ENCODE results near the gene MECP2. TPM values are rescaled to one million over a fixed set of nuclear protein-coding genes. Genes with fewer than 3 reads are reported as not detected.
A peak's percentile ranks its signal among the peaks of the same experiment; 100 is the strongest.

Gene MECP2
- total RNA-seq, 2 experiments from 2014 or later: 50.9 to 53.1 TPM

- no peak overlapping the region for H3K4me3 Mint-ChIP-seq
- H3K4me1 Mint-ChIP-seq: peaks cover 63% of the 10 kb centered on the region
- no peaks in the 10 kb centered on the region for H3K9me3 Mint-ChIP-seq
- H3K27ac Mint-ChIP-seq: peak overlapping the region; percentile 82
- H3K27me3 Mint-ChIP-seq: no peaks in the 10 kb centered on the region
- peaks cover 20% of the 10 kb centered on the region for H3K36me3 Mint-ChIP-seq
- DNase-seq: no peak
These were observed 38.3 kb downstream of the MECP2 start for GRCh38 chrX:154059231-154059630.

- Mint-ChIP-seq H3K36me3 (peaks cover 20% of the 10 kb centered on the region), H3K27ac (peak overlapping the region; percentile 82), H3K4me1 (peaks cover 56% of the 10 kb centered on the region)
These were observed 39.1 kb downstream of the MECP2 start for GRCh38 chrX:154058214-154058997.

DNA sequence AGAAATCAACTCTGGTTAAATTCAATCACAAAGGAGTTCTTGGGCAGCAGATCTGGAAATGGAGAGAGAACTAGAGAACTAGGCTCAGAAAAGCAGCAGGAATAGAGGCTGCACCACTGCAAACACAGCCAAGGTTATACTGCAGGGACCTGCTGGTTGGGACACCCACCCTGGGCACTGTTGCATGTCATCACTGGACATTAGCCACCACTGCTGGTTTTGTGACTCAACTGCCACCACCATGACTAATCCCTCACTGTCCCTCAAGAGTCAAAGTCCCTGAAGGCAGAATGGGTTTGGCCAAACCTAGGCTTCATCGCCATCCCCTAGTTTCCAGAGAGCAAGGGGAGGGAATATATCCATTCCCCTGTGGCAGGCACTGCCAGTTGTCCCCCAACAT lies 39.7 kb downstream of the MECP2 start:
- Mint-ChIP-seq H3K27ac (peak overlapping the region; percentile 82), H3K9me3 (no peaks in the 10 kb centered on the region), H3K4me3 (no peak overlapping the region), H3K4me1 (peaks cover 52% of the 10 kb centered on the region), H3K36me3 (peaks cover 20% of the 10 kb centered on the region), H3K27me3 (no peaks in the 10 kb centered on the region)
- DNase-seq: no peak

More at GRCh38 chrX:154058214-154058997, 39.1 kb downstream of the MECP2 start:
- no peaks in the 10 kb centered on the region for H3K9me3 Mint-ChIP-seq
- no peak overlapping the region for H3K4me3 Mint-ChIP-seq
- DNase-seq: no peak
- H3K27me3 Mint-ChIP-seq: no peaks in the 10 kb centered on the region

DNA sequence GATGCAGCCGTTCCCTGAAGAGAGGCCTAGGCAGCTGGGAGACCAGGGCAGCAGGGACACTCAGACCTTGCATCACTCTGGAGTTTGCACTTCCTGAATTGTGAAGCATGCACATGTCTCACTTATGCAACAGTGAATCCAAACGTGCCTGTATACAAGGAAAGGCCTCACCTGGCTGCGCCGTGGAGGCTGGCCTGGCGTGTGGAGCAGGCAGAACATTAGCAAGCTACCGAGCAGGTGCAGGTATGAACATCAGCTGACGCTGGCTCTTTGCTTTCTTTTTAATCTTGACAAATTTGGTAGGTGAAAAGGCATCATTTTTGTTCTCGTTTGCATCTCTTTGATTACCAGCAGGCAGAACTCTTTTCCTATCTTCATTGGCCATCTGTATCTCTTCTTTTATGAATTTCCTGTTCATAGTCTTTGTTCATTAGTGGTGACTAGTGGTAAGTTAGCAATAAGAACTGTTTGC lies 40.7 kb downstream of the MECP2 start:
- no peak for DNase-seq
- Mint-ChIP-seq H3K27ac (peak overlapping the region; percentile 81), H3K4me3 (peak overlapping the region; percentile 38), H3K36me3 (peaks cover 20% of the 10 kb centered on the region), H3K4me1 (peaks cover 49% of the 10 kb centered on the region), H3K9me3 (no peaks in the 10 kb centered on the region), H3K27me3 (no peaks in the 10 kb centered on the region)

- peak; percentile 52 for DNase-seq
- H3K27me3 Mint-ChIP-seq: no peaks in the 10 kb centered on the region
- H3K27ac Mint-ChIP-seq: peak overlapping the region; percentile 52
- H3K9me3 Mint-ChIP-seq: no peaks in the 10 kb centered on the region
- H3K4me3 Mint-ChIP-seq: no peak overlapping the region
- peaks cover 14% of the 10 kb centered on the region for H3K36me3 Mint-ChIP-seq
- H3K4me1 Mint-ChIP-seq: peaks cover 25% of the 10 kb centered on the region
These were observed 46.2 kb downstream of the MECP2 start for GRCh38 chrX:154051201-154051810.

- H3K27ac Mint-ChIP-seq: no peak overlapping the region
- no peak overlapping the region for H3K4me3 Mint-ChIP-seq
- H3K4me1 Mint-ChIP-seq: peaks cover 23% of the 10 kb centered on the region
- no peaks in the 10 kb centered on the region for H3K27me3 Mint-ChIP-seq
- no peak for DNase-seq
- no peaks in the 10 kb centered on the region for H3K9me3 Mint-ChIP-seq
- peaks cover 14% of the 10 kb centered on the region for H3K36me3 Mint-ChIP-seq
These were observed 47.4 kb downstream of the MECP2 start for GRCh38 chrX:154050113-154050495.

DNA sequence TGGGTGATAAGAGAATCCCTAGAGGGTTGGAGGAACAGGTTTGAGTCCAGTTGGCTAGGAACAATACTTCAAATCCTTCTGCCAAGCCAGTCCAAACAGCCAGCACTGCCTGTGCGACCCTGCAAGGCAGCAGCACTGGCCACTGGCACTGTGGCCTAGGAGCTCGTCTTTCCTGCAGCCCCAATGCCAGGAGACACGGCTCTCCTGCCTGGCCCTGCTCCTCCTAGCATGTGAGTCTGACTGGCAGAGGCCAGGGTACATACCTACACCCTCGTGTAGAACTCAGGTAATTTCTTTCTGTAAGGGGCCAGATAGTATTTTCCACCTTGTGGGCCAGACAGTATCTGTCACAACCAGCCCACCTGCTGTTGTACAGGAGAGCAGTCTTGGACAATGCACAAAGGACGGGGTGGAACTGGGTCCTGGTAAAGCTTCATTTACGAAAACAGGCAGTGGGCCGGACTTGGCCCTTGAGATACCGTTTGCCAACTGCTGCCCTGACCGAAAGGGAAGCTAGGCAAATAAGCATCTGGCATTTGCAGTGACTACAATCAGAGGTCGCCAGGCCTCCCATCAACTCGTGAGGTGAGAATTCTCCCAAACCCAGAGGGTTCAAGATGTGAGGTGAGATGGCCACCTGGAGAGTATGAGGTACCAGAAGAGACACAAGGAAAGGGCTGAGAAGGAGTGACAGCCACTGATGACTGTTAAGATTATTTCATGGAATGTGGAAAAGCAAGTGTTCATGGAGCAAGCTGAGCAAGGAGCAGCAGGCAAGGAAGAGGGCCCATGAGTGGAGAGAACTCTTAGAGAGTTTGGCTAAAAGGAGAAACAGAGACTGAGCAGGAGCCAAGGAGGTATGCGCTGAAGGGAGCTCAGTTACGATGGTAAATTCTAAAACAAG lies 48.1 kb downstream of the MECP2 start:
- DNase-seq: no peak
- no peak overlapping the region for H3K27ac Mint-ChIP-seq
- H3K27me3 Mint-ChIP-seq: no peaks in the 10 kb centered on the region
- peaks cover 14% of the 10 kb centered on the region for H3K36me3 Mint-ChIP-seq
- H3K4me1 Mint-ChIP-seq: peaks cover 23% of the 10 kb centered on the region
- H3K9me3 Mint-ChIP-seq: no peaks in the 10 kb centered on the region
- no peak overlapping the region for H3K4me3 Mint-ChIP-seq

DNA sequence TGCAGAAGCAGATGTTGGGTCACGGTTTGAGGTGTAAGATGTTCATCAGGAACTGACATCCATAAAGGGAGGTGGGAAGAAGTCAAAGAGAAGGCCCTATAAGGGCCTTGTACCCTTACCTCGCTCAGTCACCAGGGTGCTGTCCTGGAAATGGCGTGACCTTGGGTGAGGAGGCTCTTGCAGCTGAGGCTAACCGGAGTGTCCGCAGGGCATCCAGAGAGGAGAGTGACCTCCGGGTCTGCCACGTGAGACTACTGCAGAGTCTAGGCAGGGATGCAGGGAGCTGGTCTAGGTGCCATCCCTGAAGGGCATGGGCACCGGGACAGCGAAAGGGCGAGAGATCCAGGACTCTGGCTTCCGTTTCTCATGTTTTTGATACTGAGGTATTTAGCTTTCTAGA lies 49.1 kb downstream of the MECP2 start:
- no peak for DNase-seq
- Mint-ChIP-seq H3K9me3 (no peaks in the 10 kb centered on the region), H3K27me3 (no peaks in the 10 kb centered on the region), H3K27ac (no peak overlapping the region), H3K4me3 (no peak overlapping the region), H3K36me3 (peaks cover 14% of the 10 kb centered on the region), H3K4me1 (peaks cover 23% of the 10 kb centered on the region)

GRCh38 chrX:154046940-154047610 lies 50.4 kb downstream of the MECP2 start:
- no peaks in the 10 kb centered on the region for H3K9me3 Mint-ChIP-seq
- no peak overlapping the region for H3K27ac Mint-ChIP-seq
- peaks cover 14% of the 10 kb centered on the region for H3K36me3 Mint-ChIP-seq
- H3K27me3 Mint-ChIP-seq: no peaks in the 10 kb centered on the region
- peaks cover 28% of the 10 kb centered on the region for H3K4me1 Mint-ChIP-seq
- H3K4me3 Mint-ChIP-seq: no peak overlapping the region
- DNase-seq: no peak

DNA sequence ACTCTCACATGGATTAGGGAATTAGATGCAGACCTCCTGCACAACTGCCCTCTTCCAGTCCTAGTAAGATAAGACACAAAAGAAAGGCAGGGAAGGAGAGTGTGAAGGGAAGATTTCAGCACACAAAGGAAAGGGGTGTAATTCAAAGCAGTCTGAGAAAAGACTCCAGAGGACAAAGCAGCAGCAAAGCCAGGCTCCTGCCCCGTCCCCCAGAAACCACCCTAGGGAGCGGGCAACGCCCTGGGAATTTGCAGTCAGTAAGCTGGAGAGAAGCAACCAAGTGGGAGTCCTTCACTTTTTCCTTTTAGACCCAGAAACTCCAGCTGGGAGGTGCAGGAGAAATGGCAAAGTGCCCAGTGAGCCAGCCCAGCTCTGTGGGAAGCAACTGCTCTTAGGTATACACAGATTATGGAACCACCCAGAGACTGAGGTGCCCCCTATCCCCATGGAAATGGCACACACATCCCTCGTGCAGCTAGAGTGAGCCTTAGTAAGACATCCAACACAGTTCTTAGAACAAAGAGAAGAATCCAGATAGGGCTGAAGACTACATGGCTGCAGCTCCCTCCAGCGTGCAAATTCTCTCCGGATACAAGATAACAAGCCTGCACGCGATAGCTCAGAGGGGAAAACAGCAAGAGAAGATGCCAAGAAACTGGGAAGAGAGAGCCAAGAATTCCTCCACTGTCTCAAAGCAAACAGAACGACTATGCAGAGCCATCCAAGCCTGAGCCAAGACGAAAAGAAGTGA lies 51.3 kb downstream of the MECP2 start:
- no peak for DNase-seq
- Mint-ChIP-seq H3K4me1 (peaks cover 34% of the 10 kb centered on the region), H3K9me3 (no peaks in the 10 kb centered on the region), H3K36me3 (peaks cover 14% of the 10 kb centered on the region), H3K27ac (no peak overlapping the region), H3K4me3 (no peak overlapping the region), H3K27me3 (no peaks in the 10 kb centered on the region)

- Mint-ChIP-seq H3K27ac (no peak overlapping the region), H3K36me3 (peaks cover 18% of the 10 kb centered on the region)
These were observed 53.4 kb downstream of the MECP2 start for GRCh38 chrX:154044091-154044490.

DNA sequence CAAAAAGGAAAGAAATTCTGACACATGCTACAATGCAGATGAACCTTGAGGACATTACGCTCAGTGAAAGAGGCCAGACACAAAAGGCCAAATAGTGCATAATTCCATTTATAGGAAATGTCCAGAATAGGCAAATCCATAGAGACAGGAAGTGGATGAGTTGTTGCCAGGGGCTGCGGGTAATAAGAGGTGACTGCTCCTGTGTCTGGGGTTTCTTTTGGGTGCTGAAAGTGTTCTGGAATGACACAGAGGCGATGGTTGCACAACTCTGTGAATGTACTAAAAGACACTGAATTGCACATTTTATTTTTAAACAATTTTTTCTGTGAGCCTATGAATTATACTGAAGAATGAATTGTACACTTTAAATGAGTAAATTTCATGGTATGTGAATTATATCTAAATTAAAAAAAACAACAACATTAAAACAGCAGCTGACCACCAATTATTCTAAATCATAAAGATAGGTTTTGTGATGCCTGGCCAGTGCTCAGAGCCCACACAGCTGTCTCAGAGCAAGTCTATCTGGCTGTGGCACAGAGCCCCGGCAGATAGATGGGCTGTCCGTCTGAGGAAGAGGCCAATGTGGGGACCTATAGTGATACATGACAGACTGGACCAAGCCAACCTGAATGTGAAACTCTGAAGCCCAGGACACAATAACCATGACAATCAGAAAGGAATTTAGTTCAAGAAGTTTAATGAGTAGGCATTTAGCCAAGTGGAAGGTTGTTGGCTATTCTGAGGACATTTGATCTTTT lies 54.3 kb downstream of the MECP2 start:
- peaks cover 38% of the 10 kb centered on the region for H3K4me1 Mint-ChIP-seq
- H3K9me3 Mint-ChIP-seq: no peaks in the 10 kb centered on the region
- DNase-seq: no peak
- peaks cover 15% of the 10 kb centered on the region for H3K36me3 Mint-ChIP-seq
- no peak overlapping the region for H3K27ac Mint-ChIP-seq
- H3K4me3 Mint-ChIP-seq: no peak overlapping the region
- no peaks in the 10 kb centered on the region for H3K27me3 Mint-ChIP-seq

More at GRCh38 chrX:154044091-154044490, 53.4 kb downstream of the MECP2 start:
- H3K4me1 Mint-ChIP-seq: peaks cover 36% of the 10 kb centered on the region
- H3K9me3 Mint-ChIP-seq: no peaks in the 10 kb centered on the region
- no peak overlapping the region for H3K4me3 Mint-ChIP-seq
- no peaks in the 10 kb centered on the region for H3K27me3 Mint-ChIP-seq
- DNase-seq: no peak

DNA sequence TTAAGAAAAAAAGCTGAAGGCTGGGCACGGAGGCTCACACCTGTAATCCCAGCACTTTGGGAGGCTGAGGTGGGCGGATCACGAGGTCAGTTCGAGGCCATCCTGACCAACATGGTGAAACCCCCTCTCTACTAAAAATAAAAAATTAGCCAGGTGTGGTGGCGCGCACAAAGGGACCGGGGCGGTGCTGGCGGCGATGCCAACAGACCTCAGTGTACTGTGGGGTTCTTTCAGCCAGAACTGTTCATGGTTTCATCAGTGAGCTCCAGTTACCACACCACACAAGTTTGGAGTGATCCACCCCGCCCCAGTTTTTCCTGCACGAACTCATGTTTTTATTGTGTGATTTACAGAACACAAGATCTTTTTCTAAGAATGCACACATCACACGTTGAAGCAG lies 56.7 kb downstream of the MECP2 start:
- Mint-ChIP-seq H3K4me1 (peaks cover 34% of the 10 kb centered on the region), H3K9me3 (no peaks in the 10 kb centered on the region), H3K27ac (peak overlapping the region; percentile 80), H3K27me3 (no peaks in the 10 kb centered on the region), H3K36me3 (peaks cover 12% of the 10 kb centered on the region), H3K4me3 (no peak overlapping the region)
- DNase-seq: no peak

Data from activated naive CD8-positive, alpha-beta T cell treated with anti-CD3 and anti-CD28 coated beads for 36 hours (primary cell).